Measurements from ENCODE around the gene ARHGAP19.

DNA sequence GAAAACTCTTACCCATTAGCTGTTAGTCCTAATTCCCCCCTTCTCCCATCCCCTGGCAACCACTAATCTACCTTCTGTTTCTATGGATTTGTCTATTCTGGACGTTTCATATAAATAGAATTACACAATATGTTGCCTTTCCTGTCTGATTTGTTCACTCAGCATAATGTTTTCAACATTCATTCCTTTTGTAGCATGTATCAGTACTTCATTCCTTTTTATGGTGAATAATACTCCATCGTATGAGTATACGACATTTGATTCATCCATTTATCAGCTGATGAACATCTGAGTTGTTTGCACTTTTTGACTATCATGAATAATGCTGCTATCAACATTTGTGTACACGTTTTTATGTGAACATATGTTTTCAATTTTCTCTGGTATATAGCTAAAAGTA lies 22.2 kb upstream of the ARHGAP19 start:
- TF ChIP-seq, protein P1, sequence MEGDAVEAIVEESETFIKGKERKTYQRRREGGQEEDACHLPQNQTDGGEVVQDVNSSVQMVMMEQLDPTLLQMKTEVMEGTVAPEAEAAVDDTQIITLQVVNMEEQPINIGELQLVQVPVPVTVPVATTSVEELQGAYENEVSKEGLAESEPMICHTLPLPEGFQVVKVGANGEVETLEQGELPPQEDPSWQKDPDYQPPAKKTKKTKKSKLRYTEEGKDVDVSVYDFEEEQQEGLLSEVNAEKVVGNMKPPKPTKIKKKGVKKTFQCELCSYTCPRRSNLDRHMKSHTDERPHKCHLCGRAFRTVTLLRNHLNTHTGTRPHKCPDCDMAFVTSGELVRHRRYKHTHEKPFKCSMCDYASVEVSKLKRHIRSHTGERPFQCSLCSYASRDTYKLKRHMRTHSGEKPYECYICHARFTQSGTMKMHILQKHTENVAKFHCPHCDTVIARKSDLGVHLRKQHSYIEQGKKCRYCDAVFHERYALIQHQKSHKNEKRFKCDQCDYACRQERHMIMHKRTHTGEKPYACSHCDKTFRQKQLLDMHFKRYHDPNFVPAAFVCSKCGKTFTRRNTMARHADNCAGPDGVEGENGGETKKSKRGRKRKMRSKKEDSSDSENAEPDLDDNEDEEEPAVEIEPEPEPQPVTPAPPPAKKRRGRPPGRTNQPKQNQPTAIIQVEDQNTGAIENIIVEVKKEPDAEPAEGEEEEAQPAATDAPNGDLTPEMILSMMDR (conservative IDR thresholded peaks at IDR 0.05; ENCODE audit: low read depth, low read length): no peak
- no peak for TF ChIP-seq EZH2 (IDR thresholded peaks at IDR 0.05; ENCODE audit: borderline replicate concordance, low read depth, low read length, poor library complexity, severe bottlenecking)

Measured in A673 (cell line).